Ishikawa (cell line): ENCODE results near the gene ACYP2.

ENCODE experiments used
- CEBPB ChIP-seq: IDR thresholded peaks from 2 replicates; pipeline ENCODE4 v1.6.1; 2012
- MAX ChIP-seq: IDR thresholded peaks from 2 replicates; pipeline ENCODE4 v1.6.1; 2012
- REST ChIP-seq: IDR thresholded peaks from 2 replicates; pipeline ENCODE4 v1.6.1; 2012; ENCODE audit warnings: low read depth, mild to moderate bottlenecking
- TCF12 ChIP-seq: IDR thresholded peaks from 2 replicates; pipeline ENCODE4 v1.6.1; 2012; ENCODE audit warnings: low read depth

DNA sequence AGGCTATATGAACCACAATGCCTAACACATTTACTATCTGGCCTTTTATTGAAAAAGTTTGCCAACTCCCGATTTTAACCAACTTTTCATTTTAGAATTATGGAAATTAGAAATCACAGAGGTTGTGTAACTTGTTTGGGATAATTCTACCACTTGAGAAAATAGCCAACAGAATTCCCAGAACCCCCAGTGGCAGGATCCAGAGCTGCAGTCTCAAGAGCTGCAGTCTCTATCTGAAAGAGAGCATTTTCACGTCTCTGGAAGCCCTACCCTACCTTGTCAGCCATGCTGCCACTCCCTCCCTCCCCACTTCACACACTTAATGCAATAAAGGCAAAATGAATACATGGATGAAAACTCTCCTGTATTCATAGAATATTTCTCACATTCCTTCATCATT lies 164.0 kb downstream of the ACYP2 start:
- no peak for TF ChIP-seq CEBPB
- no peak for TF ChIP-seq TCF12
- TF ChIP-seq REST, result no peak
- TF ChIP-seq MAX, result no peak
